ENCODE results near the gene CCDC3.

DNA sequence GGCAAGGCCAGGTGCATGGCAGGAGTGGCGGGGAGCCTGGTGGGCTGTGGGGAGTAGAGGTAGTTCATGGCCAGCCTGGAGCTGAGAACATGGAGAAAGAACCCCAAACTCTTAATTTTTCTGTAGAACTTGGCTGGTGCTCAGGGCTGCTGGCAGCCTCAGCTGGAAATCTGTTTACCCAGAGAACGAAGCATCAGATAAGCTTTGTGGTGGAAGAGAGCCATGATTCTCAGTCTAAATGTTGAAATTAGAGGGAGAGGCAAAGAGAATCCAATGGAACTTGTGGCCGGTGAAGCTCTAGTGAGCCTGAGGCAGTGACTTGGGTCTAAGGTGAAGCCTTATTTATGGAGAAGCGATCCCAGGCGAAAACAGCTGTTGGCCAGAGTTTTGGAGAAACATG, 126.4 kb downstream of the CCDC3 start:
- TF ChIP-seq, protein P1, sequence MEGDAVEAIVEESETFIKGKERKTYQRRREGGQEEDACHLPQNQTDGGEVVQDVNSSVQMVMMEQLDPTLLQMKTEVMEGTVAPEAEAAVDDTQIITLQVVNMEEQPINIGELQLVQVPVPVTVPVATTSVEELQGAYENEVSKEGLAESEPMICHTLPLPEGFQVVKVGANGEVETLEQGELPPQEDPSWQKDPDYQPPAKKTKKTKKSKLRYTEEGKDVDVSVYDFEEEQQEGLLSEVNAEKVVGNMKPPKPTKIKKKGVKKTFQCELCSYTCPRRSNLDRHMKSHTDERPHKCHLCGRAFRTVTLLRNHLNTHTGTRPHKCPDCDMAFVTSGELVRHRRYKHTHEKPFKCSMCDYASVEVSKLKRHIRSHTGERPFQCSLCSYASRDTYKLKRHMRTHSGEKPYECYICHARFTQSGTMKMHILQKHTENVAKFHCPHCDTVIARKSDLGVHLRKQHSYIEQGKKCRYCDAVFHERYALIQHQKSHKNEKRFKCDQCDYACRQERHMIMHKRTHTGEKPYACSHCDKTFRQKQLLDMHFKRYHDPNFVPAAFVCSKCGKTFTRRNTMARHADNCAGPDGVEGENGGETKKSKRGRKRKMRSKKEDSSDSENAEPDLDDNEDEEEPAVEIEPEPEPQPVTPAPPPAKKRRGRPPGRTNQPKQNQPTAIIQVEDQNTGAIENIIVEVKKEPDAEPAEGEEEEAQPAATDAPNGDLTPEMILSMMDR (IDR thresholded peaks at IDR 0.05; ENCODE audit: low read depth, low read length) = no peak
- TF ChIP-seq POLR2A (IDR thresholded peaks at IDR 0.05; ENCODE audit: extremely low read depth, insufficient read length) (no peak), MAX (IDR thresholded peaks at IDR 0.05; ENCODE audit: low read depth, low read length) (no peak), MYC (IDR thresholded peaks at IDR 0.05; ENCODE audit: low read depth, low read length) (no peak)

Data from NB4 (cell line).